Stimulated activated CD4-positive, alpha-beta T cell treated with anti-CD3 and anti-CD28 coated beads, Interleukin-12 subunit alpha, Interleukin-12 subunit beta, amount 100 ng/mL, for 24 hours (primary cell): ENCODE data around the gene GNA12.
"Not testable (repeated sequence)": the region's sequence is repeated elsewhere in the genome, so short reads cannot be mapped to it uniquely, and the experiment has no call there.

Source experiments
- DNase-seq, 2 experiments: peaks; one replicate each; pipeline ENCODE4 v3.0.0-alpha.2; 2020; ENCODE audit warnings: low read depth in 2 of 2

Gene GNA12

GRCh38 chr7:2728316-2729030, 115.6 kb downstream of the GNA12 start:
- DNase-seq, result no peak

- DNase-seq, result not testable (repeated sequence)
These were observed 116.9 kb downstream of the GNA12 start for GRCh38 chr7:2727206-2727605.

GRCh38 chr7:2726316-2727018, 117.6 kb downstream of the GNA12 start:
- no peak for DNase-seq

DNA sequence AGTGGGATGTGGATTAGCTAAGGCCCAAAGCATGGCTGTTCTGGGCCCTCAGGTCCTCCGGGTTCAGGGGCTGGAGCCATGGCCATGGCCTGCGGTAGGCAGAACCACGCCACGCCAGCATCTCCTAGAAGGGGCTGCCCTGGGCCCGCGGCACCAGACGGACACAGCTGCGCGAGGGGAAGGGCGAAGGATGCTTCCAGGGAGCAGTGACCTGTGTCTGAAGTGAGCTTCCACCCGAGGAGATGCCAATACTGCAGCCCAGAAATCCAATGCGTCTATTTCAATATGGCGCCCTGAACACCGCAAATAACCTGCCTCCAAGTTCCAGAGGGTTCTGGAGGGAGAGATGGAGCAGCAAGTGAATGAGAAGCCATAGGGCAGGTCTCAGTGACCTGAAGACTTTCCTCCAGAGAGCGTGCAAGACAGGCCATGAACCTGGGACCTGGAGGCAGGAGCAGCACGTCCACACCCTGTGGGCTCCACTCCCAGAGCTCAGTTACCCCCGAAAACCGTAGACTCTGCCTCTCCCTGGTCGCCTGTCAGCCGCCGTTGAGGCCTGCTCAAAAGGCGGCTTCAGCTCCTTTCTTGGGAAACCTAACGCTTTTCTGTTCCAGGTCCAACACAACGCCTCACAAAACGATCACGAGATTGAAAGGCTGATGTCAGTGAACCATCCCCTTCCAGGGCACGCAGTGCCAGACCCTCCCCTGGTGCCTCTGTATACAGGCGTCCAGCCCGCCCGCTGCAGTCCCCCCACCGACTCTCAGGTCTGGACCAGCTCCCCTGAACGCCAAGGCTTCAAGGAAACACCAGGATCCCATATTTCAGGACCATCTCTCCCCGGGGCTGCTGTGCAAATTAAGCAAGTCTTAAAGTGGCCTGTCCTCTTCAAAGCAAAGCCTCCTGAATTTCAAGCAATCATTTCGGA, 118.7 kb downstream of the GNA12 start:
- no peak for DNase-seq

DNA sequence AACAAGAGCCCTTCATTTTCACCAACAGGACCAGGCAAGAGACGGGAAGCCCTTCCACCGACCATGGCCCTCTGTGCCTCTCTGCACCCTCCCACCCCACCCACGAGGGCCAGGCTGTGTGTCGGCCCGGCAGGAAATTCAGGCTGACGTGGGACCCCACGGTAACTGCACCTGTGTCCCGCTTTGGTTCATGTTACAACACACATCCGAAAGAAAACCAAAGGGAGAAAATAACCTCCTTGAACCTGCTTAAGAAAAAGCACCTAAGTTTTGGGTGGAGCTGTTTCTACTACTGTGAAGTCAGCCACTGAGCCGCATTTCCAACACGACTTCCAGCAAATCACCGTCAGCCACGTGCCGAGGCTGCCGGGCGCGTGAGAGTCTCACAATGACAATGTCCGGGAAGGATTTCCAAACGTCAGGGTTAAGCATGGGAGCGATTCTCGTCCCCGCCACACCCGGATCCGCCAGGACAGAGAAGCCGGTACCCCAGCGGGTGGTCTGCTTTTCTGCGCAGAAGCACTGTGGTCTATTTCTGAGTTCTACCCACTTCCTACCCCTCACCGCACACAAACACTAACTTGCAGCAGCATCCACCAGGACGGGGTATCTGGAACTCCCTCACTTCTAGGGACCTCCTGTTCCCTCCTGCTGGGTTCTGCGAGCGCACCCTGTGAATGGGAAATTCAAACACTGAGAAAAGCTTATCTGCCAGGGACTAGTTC, 119.5 kb downstream of the GNA12 start:
- DNase-seq, result no peak

DNA sequence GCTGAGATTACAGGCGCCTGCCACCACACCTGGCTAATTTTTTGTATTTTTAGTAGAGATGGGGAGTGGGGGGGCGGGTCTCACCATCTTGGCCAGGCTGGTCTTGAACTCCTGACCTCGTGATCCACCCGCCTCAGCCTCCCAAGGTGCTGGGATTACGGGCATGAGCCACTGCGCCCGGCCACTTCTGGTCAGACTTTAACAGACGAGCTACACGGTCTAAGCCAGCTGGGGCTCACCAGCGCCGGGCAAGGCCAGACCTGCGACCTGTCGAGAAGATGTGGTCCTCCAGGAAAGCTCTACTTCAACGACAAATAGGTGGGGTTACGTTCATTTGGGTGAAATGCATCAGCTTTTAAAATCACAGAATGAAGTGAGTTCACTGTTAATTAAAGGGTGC, 120.1 kb downstream of the GNA12 start:
- not testable (repeated sequence) for DNase-seq

- no peak for DNase-seq
These were observed 120.8 kb downstream of the GNA12 start for GRCh38 chr7:2723138-2723850.

GRCh38 chr7:2722591-2722990, 121.5 kb downstream of the GNA12 start:
- DNase-seq, result no peak

DNA sequence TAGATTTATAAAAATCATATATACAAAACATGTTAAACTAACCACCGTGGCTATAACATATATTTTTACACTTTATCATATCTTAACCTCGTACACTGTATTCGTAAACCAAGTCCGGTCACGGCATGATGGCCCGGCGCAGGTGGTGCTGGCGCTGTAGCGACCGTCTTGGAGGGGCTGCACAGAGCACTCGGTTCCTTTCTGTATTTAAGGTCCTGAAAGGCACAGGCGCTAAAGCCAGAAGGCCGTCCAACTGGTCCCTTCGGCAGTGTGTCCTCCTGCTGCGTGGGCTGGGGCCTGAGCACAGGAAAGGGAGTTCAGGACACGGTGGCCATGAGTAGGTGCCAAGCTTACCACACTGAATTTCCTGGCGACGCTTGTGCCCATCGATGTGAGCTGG, 122.3 kb downstream of the GNA12 start:
- no peak for DNase-seq

- DNase-seq, result no peak
These were observed 124.1 kb downstream of the GNA12 start for GRCh38 chr7:2720024-2720423.

- DNase-seq, result peak; percentile 39 to 55
These were observed 125.1 kb downstream of the GNA12 start for GRCh38 chr7:2719007-2719406.

DNA sequence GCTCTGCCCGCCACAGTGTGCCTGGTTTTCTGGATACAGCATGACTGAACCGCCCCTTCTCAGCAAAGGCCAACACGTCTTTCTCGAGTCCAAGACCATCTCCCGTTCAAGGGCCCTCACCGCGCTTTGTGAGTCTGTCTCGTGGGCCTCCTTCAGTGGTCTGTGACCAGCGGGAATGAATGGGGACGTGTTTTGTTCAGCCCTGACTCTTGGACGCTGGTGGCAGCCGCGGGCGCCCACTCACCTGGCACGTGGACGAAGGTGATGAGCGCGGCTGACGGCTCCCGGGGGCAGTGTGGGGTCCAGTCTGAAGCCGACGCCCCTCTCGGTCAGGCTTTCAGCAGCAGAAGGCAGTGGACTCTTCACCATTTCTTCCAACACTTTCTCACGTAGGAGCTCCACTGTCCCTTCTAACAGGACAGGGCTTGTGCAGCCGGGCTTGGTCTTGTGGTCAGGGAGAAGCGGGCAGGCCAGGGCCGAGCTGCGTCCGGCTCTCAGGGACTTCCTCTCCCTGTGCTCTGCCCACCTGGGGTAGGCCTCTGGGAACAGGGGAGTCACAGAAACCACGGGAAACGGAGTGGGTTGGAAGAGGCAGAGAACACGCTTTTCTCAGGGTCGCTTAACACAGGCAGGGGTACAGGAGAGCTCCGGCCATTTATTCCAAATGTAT, 125.7 kb downstream of the GNA12 start:
- no peak for DNase-seq

DNA sequence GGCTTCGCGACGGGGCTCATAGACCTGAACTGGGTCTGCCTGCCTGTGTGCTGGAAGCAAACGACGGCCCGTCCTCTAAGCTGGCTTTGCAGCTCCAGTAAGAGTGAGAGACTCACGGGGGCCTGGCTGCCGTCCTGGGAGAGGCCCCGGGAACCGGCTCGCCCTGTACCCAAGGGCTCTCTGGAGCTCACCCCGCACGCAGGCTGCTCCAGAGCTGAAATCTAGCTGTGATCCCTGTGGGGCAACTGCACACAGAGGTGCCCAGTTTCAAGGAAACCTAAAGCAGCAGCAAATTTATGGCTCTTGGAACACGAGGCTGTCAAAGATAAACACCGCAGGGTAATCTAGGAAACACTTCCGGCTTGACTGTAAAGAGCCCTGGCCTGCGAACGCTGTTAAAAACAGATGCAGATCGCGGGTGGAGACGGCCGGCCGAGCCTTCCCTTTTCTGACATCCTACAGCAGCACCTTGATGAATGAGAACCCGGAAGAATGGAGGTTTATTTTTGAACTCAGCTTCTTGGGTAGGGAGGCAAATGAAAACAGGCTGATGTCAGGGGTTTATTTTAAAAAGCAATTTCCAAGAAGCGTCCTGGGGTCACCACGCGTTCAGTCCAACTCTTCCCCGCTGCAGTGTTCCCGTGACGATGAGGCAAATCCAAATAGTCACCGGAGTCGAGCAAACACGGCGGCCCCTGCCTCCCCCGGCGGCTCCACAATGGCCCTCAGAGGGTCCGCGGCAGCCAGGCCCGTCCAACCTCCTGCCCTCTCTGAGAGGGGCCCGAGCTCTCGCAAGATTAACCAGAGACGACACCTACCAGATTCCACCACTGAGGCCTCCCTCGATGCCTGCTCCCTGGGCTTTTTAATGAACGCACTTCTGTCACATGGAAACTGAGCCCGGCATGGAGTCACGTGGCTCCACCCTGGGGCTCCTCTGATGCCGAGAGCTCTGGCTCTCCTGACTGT, 126.5 kb downstream of the GNA12 start:
- no peak for DNase-seq

- DNase-seq, result no peak
These were observed 127.2 kb downstream of the GNA12 start for GRCh38 chr7:2716906-2717292.

- no peak for DNase-seq
These were observed 127.6 kb downstream of the GNA12 start for GRCh38 chr7:2716488-2716887.

- no peak for DNase-seq
These were observed 128.5 kb downstream of the GNA12 start for GRCh38 chr7:2715341-2716231.

DNA sequence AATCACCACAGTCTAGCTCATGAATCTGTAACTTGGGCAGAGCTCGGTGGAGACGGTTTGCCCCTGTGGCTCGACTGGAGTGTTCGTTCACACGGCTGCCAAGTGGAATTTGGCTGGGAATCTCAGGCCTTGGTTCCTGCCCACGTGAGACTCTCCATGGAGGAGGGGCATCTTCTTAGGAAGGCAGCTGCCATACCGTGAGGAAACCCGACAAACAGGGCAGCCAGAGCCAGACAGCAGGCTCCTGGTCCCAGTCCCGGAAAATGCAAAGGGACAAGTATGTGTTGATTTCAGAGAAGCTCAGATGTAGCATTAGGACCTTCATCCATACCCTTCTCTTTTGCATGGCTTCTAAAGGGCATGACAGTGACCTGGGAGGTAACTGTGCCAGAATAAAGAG, 129.5 kb downstream of the GNA12 start:
- no peak for DNase-seq

DNA sequence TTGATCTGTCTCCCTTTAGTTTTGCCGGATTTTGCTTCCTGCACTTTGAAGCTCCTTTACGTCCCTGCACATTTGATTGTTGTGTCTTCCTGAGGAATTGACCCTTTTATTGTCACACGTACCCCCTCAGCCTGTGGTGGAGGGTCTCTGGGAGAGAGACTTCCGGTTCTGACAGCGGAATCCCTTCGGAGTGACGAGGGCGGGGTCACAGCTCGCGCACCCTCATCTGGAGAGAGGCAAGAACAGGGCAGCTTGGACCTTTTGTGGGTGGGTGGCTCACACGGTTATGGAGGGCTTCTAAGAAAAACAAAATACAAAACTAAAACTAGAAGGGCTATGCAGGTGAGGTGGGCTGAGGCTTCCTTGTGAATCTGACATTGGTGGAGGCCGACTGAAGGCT, 130.1 kb downstream of the GNA12 start:
- no peak for DNase-seq
